SH-SY5Y (cell line): Measurements from ENCODE around the gene C1orf210.

Experiments used
- GATA2 ChIP-seq: IDR thresholded peaks from 2 replicates; pipeline ENCODE4 v1.6.1; 2011; ENCODE audit warnings: mild to moderate bottlenecking, low read depth, low read length
- GATA3 ChIP-seq: IDR thresholded peaks from 2 replicates; pipeline ENCODE4 v1.6.1; 2011; ENCODE audit warnings: low read depth, mild to moderate bottlenecking, low read length, moderate library complexity

The C1orf210 gene

GRCh38 chr1:43246466-43247213 is 38.7 kb downstream of the C1orf210 start:
- TF ChIP-seq GATA2 (no peak), GATA3 (no peak)

GRCh38 chr1:43243299-43243698 is 42.1 kb downstream of the C1orf210 start:
- no peak for TF ChIP-seq GATA2
- TF ChIP-seq GATA3: no peak

GRCh38 chr1:43241413-43241836 is 44.0 kb downstream of the C1orf210 start:
- no peak for TF ChIP-seq GATA3
- no peak for TF ChIP-seq GATA2

GRCh38 chr1:43239484-43239883 is 45.9 kb downstream of the C1orf210 start:
- TF ChIP-seq GATA3: no peak
- no peak for TF ChIP-seq GATA2

- no peak for TF ChIP-seq GATA2
- TF ChIP-seq GATA3: no peak
These were observed 46.4 kb downstream of the C1orf210 start for GRCh38 chr1:43238991-43239469.

- no peak for TF ChIP-seq GATA3
These were observed 47.3 kb downstream of the C1orf210 start for GRCh38 chr1:43238085-43238484.

- TF ChIP-seq GATA2: no peak
These were observed 48.3 kb downstream of the C1orf210 start for GRCh38 chr1:43237121-43237520.

GRCh38 chr1:43235451-43236121 is 49.8 kb downstream of the C1orf210 start:
- TF ChIP-seq GATA2: no peak

- TF ChIP-seq GATA2: no peak
- no peak for TF ChIP-seq GATA3
These were observed 50.3 kb downstream of the C1orf210 start for GRCh38 chr1:43235040-43235439.

- no peak for TF ChIP-seq GATA3
- TF ChIP-seq GATA2: no peak
These were observed 51.1 kb downstream of the C1orf210 start for GRCh38 chr1:43234267-43234666.

GRCh38 chr1:43233631-43234030 is 51.8 kb downstream of the C1orf210 start:
- no peak for TF ChIP-seq GATA3
- TF ChIP-seq GATA2: no peak

GRCh38 chr1:43232482-43232881 is 52.9 kb downstream of the C1orf210 start:
- no peak for TF ChIP-seq GATA3
- TF ChIP-seq GATA2: no peak

GRCh38 chr1:43232074-43232473 is 53.3 kb downstream of the C1orf210 start:
- TF ChIP-seq GATA2 (no peak), GATA3 (no peak)
